SK-N-SH treated with all-trans-retinoic acid at 6 μM for 48 hours (cell line): ENCODE data around the gene MDGA2.

Source experiments
- ARNTL ChIP-seq: fragments of 450-650 bp; formaldehyde crosslinking; IDR thresholded peaks from 2 replicates; pipeline ENCODE4 v1.5.0; 2020; ENCODE audit warnings: low read depth, mild to moderate bottlenecking, moderate library complexity, borderline replicate concordance
- GLIS3 ChIP-seq: fragments of 250-450 bp; sonication (Bioruptor Pico); IDR thresholded peaks from 2 replicates; pipeline ENCODE4 v1.5.0; 2020; ENCODE audit warnings: mild to moderate bottlenecking, moderate library complexity
- ISL1 ChIP-seq: fragments of 250-450 bp; sonication (Bioruptor Pico); IDR thresholded peaks from 2 replicates; pipeline ENCODE4 v2.1.2; 2022; ENCODE audit warnings: mild to moderate bottlenecking, moderate library complexity
- PPARA ChIP-seq: fragments of 250-450 bp; sonication (Bioruptor Pico); IDR thresholded peaks from 2 replicates; pipeline ENCODE4 v1.5.0; 2020; ENCODE audit warnings: mild to moderate bottlenecking, borderline replicate concordance
- RARB ChIP-seq: fragments of 250-450 bp; sonication (Bioruptor Pico); IDR thresholded peaks from 2 replicates; pipeline ENCODE4 v1.8.0; 2021; ENCODE audit warnings: mild to moderate bottlenecking, moderate library complexity
- TCF4 ChIP-seq: fragments of 250-450 bp; sonication (Bioruptor Pico); IDR thresholded peaks from 2 replicates; pipeline ENCODE4 v1.8.0; 2021; ENCODE audit warnings: mild to moderate bottlenecking, moderate library complexity, borderline replicate concordance
- TOX ChIP-seq: fragments of 250-450 bp; sonication (Bioruptor Pico); IDR thresholded peaks from 2 replicates; pipeline ENCODE4 v1.8.0; 2021; ENCODE audit warnings: mild to moderate bottlenecking, moderate library complexity, borderline replicate concordance
- ZC3H10 ChIP-seq: fragments of 250-450 bp; sonication (Bioruptor Pico); IDR thresholded peaks from 2 replicates; pipeline ENCODE4 v1.5.1; 2021; ENCODE audit warnings: mild to moderate bottlenecking, moderate library complexity
- ZFP3 ChIP-seq: fragments of 250-450 bp; sonication (Bioruptor Pico); IDR thresholded peaks from 2 replicates; pipeline ENCODE4 v1.5.0; 2020; ENCODE audit warnings: mild to moderate bottlenecking, moderate library complexity
- ZFP30 ChIP-seq: fragments of 450-650 bp; formaldehyde crosslinking; IDR thresholded peaks from 2 replicates; pipeline ENCODE4 v1.5.0; 2022; ENCODE audit warnings: mild to moderate bottlenecking, moderate library complexity
- ZNF565 ChIP-seq: fragments of 450-650 bp; formaldehyde crosslinking; conservative IDR thresholded peaks from 2 replicates; pipeline ENCODE4 v1.5.0; 2020; ENCODE audit warnings: low read depth, mild to moderate bottlenecking, moderate library complexity
- TF ChIP-seq, protein P1 (sequence below): fragments of 250-450 bp; sonication (Bioruptor Pico); IDR thresholded peaks from 2 replicates; pipeline ENCODE4 v1.5.1; 2021; ENCODE audit warnings: mild to moderate bottlenecking, moderate library complexity
- TF ChIP-seq, protein P2 (sequence below): fragments of 250-450 bp; sonication (Bioruptor Pico); IDR thresholded peaks from 2 replicates; pipeline ENCODE4 v1.8.0; 2020; ENCODE audit warnings: mild to moderate bottlenecking, moderate library complexity, borderline replicate concordance
- TF ChIP-seq, protein P3 (sequence below): fragments of 250-450 bp; sonication (Bioruptor Pico); IDR thresholded peaks from 2 replicates; pipeline ENCODE4 v1.8.0; 2021; ENCODE audit warnings: low read depth, mild to moderate bottlenecking, moderate library complexity, borderline replicate concordance

GRCh38 chr14:47327336-47327735, 348.1 kb downstream of the MDGA2 start:
- TF ChIP-seq ZNF565 (CRISPR knock-in tag) (no peak), RARB (CRISPR knock-in tag) (no peak), ARNTL (no peak), ZFP3 (CRISPR knock-in tag) (no peak), TOX (no peak), GLIS3 (CRISPR knock-in tag) (no peak), ZFP30 (CRISPR knock-in tag) (no peak), ZC3H10 (no peak), PPARA (CRISPR knock-in tag) (no peak), TCF4 (CRISPR knock-in tag) (no peak), ISL1 (CRISPR knock-in tag) (no peak)
- TF ChIP-seq, protein P1, sequence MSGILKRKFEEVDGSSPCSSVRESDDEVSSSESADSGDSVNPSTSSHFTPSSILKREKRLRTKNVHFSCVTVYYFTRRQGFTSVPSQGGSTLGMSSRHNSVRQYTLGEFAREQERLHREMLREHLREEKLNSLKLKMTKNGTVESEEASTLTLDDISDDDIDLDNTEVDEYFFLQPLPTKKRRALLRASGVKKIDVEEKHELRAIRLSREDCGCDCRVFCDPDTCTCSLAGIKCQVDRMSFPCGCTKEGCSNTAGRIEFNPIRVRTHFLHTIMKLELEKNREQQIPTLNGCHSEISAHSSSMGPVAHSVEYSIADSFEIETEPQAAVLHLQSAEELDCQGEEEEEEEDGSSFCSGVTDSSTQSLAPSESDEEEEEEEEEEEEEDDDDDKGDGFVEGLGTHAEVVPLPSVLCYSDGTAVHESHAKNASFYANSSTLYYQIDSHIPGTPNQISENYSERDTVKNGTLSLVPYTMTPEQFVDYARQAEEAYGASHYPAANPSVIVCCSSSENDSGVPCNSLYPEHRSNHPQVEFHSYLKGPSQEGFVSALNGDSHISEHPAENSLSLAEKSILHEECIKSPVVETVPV (CRISPR knock-in tag), result no peak
- TF ChIP-seq, protein P2, sequence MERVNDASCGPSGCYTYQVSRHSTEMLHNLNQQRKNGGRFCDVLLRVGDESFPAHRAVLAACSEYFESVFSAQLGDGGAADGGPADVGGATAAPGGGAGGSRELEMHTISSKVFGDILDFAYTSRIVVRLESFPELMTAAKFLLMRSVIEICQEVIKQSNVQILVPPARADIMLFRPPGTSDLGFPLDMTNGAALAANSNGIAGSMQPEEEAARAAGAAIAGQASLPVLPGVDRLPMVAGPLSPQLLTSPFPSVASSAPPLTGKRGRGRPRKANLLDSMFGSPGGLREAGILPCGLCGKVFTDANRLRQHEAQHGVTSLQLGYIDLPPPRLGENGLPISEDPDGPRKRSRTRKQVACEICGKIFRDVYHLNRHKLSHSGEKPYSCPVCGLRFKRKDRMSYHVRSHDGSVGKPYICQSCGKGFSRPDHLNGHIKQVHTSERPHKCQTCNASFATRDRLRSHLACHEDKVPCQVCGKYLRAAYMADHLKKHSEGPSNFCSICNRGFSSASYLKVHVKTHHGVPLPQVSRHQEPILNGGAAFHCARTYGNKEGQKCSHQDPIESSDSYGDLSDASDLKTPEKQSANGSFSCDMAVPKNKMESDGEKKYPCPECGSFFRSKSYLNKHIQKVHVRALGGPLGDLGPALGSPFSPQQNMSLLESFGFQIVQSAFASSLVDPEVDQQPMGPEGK (CRISPR knock-in tag), result no peak
- TF ChIP-seq, protein P3, sequence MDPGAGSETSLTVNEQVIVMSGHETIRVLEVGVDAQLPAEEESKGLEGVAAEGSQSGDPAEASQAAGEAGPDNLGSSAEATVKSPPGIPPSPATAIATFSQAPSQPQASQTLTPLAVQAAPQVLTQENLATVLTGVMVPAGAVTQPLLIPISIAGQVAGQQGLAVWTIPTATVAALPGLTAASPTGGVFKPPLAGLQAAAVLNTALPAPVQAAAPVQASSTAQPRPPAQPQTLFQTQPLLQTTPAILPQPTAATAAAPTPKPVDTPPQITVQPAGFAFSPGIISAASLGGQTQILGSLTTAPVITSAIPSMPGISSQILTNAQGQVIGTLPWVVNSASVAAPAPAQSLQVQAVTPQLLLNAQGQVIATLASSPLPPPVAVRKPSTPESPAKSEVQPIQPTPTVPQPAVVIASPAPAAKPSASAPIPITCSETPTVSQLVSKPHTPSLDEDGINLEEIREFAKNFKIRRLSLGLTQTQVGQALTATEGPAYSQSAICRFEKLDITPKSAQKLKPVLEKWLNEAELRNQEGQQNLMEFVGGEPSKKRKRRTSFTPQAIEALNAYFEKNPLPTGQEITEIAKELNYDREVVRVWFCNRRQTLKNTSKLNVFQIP (CRISPR knock-in tag), result no peak
